GM12874 (cell line): ENCODE data around the gene DHRS7.

Experiments
- CTCF ChIP-seq: IDR thresholded peaks from 2 replicates; pipeline ENCODE4 v1.5.1; 2011; ENCODE audit warnings: low read depth, mild to moderate bottlenecking, control low read depth, low read length, moderate library complexity; ENCODE audit not compliant: insufficient read depth

DHRS7 gene

GRCh38 chr14:60179431-60179869 lies 14.3 kb upstream of the DHRS7 start:
- TF ChIP-seq CTCF = no peak

DNA sequence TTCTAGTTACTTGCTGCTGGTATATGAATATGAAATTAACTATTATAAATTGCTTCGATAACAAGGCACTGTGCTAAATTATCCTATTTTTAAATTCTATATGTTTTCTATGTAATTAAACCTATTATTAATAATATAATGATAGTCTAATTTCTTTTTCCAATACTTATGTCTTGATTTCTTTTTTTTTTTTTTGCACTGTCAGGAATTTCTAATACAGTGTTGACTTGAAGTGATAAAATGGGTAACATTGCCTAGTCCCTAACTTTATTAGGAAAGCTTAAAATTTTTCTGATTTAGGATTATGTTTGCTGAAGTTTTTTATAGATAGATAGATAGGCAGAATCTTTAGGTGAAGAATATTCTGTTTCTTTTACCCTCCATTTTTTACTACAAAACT lies 13.6 kb upstream of the DHRS7 start:
- TF ChIP-seq CTCF = no peak

DNA sequence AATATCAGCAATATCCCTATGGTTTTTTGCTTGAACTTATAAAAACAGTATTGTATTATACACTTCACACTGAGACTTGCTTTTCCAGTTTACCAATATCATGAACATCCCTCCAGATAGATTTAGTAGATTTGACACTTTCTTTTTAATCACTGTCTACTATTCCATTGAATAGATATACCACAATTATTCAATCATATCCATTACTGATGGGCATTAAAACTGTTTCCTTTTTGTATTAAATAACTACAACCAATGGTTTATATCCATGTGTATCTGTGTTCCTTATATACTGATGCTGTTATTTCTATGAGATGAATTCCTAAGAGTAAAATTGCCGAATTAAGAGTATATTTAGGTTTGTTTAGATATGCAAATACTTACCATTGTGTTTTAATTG lies 13.0 kb upstream of the DHRS7 start:
- no peak for TF ChIP-seq CTCF

DNA sequence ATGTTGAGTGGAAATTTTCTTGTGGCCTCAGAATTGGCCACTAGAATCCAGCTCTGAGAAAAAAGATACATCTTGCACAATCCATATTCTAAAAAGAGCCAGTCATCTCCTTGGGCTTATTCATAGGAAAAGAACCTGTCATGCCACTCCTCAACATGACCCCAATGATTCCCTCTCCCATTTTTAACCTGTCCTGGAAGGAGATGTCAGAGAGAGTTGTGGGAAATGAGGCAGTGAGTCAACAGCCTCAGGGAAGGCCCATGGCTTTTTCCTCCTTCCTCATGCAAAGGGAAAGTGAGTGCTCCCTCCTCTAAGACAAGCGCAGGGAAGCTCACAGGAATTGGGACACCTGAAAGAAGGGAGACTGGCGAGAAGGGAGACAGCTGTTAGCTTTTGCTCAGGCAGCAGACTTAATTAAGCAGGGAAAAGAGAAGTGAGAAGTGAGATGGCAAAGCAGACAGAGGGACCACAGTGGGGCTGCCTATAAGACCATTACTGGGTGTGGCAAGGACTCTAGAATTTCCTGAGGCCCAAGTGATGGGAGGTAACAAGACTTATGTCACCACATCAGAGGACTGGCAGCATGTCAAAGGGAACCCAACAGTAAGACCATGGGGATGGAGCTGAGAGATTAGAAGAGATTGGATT lies 10.2 kb upstream of the DHRS7 start:
- TF ChIP-seq CTCF = no peak

- TF ChIP-seq CTCF = no peak
Measured at GRCh38 chr14:60174352-60175254, 9.4 kb upstream of the DHRS7 start.

DNA sequence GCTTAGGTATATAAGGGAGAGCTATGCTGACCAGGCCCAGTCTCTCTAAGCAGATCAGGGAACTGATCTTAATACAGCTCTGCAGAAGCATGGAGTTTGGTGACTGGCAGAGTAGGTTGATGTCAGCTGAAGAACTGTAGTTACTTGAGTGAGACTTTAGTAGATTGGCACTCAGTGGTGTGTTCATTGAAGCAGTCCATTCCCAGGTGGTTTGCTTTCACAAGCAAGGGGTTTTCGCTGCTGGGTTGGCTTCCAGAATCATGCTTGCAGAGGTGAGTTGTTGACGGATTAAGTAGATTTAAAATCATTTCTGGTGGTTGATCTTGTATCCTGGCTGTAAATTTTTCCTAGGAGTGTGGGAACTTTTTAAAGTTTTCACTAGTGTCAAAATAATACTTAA lies 6.5 kb upstream of the DHRS7 start:
- TF ChIP-seq CTCF = no peak

DNA sequence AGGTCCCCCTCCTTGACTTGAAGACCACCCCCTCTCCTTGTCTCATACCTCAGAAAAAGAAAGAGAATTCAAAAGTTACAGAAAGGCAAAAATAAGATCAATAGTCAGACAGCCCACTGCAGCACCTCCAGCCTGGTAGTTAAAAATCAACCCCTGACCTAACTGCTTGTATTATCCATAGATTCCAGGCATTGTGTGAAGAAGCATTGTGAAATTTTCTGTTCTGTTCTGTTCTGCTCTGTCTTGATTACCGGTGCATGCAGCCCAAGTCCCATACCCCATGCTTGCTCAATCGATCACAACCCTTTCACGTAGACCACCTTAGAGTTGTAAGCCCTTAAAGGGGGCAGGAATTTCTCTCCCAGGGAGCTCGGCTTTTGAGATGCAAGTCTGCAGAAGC lies 5.8 kb upstream of the DHRS7 start:
- no peak for TF ChIP-seq CTCF
